ENCODE results near the gene KAT2B.

- TF ChIP-seq CTCF (IDR thresholded peaks at IDR 0.05): no peak
- no peak for TF ChIP-seq POLR2A (IDR thresholded peaks at IDR 0.05)
These were observed 145.1 kb downstream of the KAT2B start for GRCh38 chr3:20185331-20185678.
